GM21360 (cell line): ENCODE data around the gene MST1R.
A peak's percentile ranks its signal among the peaks of the same experiment; 100 is the strongest.
"Not testable (repeated sequence)": the region's sequence is repeated elsewhere in the genome, so short reads cannot be mapped to it uniquely, and the experiment has no call there.

Experiments used
- ATAC-seq: cut with Tn5 transposase; IDR thresholded peaks from one replicate; pipeline ENCODE4 v1.9.1; 2021; ENCODE audit warnings: mild to moderate bottlenecking, moderate library complexity; ENCODE audit not compliant: unreplicated experiment

The MST1R gene

DNA sequence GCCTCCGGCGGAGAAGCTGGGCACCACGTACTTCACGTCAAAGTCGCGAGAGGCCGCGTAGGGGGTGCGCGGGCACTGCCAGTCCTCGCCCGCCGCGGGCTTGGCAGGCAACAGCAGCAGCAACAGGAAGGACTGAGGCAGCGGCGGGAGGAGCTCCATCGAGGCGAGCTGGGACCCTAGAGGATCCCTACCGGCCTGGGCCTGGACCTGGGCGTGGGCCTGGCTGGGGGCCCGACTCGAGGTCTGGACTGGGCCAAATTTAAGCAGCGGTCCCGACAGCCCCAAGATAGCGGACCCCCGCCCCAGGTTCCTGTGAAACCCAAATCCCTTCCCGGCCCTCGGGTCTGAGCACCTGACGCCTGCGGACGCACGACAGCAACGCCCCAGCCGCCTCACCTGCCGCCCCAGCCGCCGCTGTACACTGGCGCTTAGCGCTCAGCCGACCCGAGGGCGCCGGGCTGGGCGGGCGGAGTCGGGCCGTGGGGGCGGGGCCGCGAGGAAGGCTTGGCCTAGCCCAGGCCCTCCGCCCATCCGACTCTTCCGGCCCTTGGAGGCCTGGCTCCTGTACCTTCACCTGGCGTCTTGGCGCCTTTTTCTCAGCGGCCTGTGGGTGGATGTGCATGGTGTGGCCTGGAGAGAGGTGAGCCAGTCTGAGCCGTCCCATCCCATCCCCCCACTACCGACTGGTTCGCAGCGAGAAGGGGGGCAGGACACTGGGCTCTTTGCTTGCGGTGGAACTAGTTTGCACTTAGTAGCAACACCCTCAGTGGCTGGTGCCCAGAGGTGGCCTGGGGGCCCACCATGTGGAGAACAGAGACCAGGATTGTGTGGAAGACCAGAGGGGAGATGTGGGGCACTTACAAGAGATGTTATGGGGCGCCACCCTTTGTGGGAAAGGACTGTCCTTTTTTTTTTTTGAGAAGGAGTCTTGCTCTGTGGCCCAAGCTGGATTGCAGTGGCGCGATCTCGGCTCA is at the start of gene MST1R:
MST1R (minus strand) TSS at position 423 of the 974 bp plus-strand sequence; CDS start at position 159, 264 bp downstream.
- peak; percentile 64 for ATAC-seq

DNA sequence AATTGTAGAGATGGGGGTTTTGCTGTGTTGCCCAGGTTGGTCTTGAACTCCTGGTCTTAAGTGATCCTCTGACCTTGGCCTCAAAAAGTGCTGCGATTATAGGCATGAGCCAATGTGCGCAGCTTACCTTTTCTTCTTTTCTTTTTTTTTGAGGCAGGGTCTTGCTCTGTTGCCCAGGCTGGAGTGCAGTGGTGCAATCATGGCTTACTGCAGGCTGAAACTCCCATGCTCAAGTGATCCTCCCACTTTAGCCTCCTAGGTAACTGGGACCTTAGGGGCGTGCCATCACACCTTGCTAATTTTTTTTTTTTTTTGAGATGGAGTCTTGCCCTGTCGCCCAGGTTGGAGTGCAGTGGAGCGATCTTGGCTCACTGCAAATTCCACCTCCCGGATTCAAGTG is 49.3 kb upstream of the MST1R start:
- no peak for ATAC-seq

DNA sequence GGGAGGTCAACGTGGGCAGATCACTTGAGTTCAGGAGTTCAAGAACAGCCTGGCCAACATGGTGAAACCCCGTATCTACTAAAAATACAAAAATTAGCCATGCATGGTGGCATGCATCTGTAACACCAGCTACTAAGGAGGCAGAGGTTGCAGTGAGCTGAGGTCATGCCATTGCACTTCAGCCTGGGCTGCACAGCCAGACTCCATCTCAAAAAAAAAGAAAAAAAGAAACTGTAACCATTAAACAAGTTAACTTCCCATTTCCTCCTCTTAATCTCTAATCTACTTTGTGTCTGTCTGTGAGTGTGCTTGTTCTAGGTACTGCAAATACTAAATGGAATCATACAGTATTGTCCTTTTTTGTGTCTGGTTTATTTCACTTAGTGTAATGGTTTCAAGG is 39.0 kb upstream of the MST1R start:
- ATAC-seq: no peak

GRCh38 chr3:49940667-49941249 is 37.1 kb upstream of the MST1R start:
- ATAC-seq: no peak

DNA sequence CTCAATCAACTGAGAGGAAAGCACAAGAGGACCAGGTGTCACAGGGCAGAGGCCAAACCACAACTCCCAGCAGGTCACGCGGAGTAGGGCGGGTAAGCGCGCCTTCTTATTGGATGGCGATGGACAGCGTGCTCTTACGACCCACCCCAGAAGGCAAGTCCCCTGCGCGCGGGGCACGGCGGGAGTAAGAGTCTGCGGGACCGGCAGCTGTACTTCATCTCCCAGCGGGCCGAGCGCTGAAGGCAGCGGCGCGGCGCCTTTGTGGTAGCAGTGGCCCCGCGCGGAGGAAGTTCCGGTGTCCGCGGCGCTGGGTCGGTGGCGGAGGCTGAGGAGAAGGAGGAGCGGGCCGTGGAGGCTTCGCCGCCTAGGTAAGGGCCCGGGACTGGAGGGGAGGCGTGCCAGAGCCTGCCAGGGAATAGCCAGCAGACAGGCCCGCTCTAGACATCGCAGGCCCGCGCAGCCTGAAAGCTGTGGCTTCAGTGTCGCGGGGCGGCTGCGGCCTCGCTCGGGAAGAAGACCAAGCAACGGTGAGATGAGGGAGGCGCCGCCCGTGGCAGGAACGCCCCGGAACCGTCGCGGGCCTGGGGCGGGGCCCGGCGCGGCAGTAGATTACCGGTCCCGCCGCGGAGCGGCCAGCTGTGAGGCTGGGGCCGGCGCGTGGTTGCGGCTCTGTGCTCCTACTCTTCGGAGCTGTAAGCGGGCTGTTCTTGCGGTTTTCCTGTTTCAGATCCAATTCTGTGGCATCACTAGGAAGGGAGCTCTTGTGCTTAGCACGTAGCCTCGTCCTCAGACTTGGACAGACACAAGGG is 36.4 kb upstream of the MST1R start, which contains the start of gene RBM6:
RBM6 (plus strand) TSS at position 293 of the 809 bp plus-strand sequence. CDS start 22,492 bp downstream, outside the sequence.
- ATAC-seq: peak; percentile 83

GRCh38 chr3:49937090-49937489 is 33.4 kb upstream of the MST1R start:
- no peak for ATAC-seq

GRCh38 chr3:49932281-49932680 is 28.6 kb upstream of the MST1R start:
- ATAC-seq: not testable (repeated sequence)

DNA sequence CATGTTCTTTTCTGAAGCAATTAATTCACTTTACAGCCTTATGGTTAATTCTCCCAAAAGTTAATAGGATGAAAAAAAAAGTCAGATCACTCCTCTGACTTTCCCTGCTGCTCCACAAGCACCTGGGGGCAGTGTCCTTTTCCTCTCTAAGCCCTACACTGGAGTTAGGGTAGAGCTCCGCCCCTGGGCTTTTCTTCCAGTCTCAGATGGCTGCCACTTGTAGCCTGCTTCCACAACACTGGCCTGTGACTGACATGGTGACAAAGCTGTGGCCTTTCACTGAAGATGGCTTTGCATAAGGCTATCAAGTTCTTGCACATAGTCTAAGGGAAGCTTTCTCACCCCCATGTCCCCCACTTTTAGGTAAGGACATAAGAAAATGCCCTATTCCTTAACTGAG is 27.2 kb upstream of the MST1R start:
- ATAC-seq: no peak

DNA sequence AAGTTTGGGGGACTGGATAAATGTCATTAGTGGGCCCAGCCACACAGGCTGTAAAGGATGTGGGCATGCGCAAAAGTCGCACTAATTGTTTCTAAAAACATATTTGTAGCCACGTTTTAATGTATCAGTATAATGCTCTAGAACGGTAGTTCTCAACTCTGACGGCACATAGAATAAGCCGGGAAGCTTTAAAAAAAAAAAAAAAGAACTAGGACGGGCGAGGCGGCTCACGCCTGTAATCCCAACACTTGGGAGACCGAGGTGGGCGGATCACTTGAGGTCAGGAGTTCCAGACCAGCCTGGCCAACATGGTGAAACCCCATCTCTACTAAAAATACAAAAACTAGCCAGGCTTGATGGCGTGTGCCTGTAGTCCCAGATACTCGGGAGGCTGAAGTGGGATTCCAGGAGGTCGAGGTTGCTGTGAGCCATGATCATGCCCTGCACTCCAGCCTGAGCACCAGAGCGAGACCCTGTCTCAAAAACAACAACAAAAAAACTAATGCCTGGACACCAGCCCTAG is 26.6 kb upstream of the MST1R start:
- ATAC-seq: no peak

GRCh38 chr3:49929291-49930167 is 25.9 kb upstream of the MST1R start, which contains the start of gene MON1A:
MON1A (minus strand) TSS chr3:49929811; CDS start chr3:49913346, 16,465 bp downstream.
- peak; percentile 77 for ATAC-seq

- no peak for ATAC-seq
These were observed 24.9 kb upstream of the MST1R start for GRCh38 chr3:49928481-49929017.

GRCh38 chr3:49927798-49928197 is 24.1 kb upstream of the MST1R start:
- no peak for ATAC-seq

GRCh38 chr3:49926117-49926728 is 22.6 kb upstream of the MST1R start:
- no peak for ATAC-seq

DNA sequence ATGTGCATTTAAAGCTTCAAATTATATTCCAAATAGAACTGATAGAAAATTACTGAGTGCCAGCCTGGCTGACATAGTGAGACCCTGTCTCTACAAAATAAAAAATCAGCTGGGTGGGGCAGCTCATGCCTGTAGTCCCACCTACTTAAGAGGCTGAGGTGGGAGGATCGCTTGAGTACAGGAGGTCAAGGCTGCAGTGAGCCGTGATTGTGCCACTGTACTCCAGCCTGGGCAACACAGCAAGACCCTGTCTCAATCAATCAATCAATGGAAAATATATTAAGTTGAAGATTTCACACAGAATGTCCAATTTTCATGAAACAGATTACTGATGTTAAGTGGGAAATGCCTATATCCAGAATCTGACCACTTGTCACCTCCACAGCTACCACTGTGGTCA is 21.8 kb upstream of the MST1R start:
- no peak for ATAC-seq

- no peak for ATAC-seq
These were observed 21.0 kb upstream of the MST1R start for GRCh38 chr3:49924683-49925082.

- ATAC-seq: not testable (repeated sequence)
These were observed 14.3 kb upstream of the MST1R start for GRCh38 chr3:49917806-49918590.

GRCh38 chr3:49916686-49917085 is 13.0 kb upstream of the MST1R start:
- ATAC-seq: no peak

DNA sequence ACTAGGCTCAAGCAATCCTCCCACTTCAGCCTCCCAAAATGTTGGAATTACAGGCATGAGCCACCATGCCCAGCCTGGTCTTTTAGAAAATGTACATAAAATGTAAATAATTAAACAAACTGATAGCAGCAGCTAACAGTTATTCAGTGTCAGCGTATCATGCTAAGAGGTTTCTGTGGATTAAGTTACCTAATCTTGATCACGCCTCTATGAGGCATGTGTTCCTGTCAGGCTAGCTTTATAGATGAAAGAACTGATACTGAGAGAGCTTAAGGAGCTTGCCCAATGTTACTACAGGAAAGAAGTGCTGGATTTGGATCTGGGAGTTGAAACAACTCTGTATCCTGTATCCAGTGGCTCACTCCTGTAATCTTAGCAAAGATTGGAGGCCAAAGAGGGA is 11.2 kb upstream of the MST1R start:
- no peak for ATAC-seq
